ENCODE data around the gene ACADVL.
"Not testable (repeated sequence)": the region's sequence is repeated elsewhere in the genome, so short reads cannot be mapped to it uniquely, and the experiment has no call there.

The ACADVL gene

GRCh38 chr17:7219812-7220592 lies at the start of gene ACADVL, which contains the start of gene DLG4:
Gene ACADVL, plus strand, starts transcription at chr17:7219938. Its CDS starts 47 bp downstream, at chr17:7219985.
Gene DLG4, minus strand, starts transcription at chr17:7219836.
- peaks cover 13% of the 10 kb centered on the region for H3K27me3 Mint-ChIP-seq
- CTCF ChIA-PET: interaction anchor here (1.0 to 4.5 kb wide), 7 partner anchors 10 to 76 kb away, joined by 3 to 34 read pairs (median 5); partner anchors contain the start of genes GABARAP and PHF23
- H3K9me3 Mint-ChIP-seq: no peaks in the 10 kb centered on the region
- peaks cover 30% of the 10 kb centered on the region for H3K36me3 Mint-ChIP-seq
- peak within 1 kb of the TSS; percentile 90 for H3K27ac Mint-ChIP-seq
- DNase-seq: peak; percentile 86
- H3K4me3 Mint-ChIP-seq: peak within 1 kb of the TSS; percentile 94
- H3K4me1 Mint-ChIP-seq: peaks cover 62% of the 10 kb centered on the region

- not testable (repeated sequence) for H3K4me3 Mint-ChIP-seq, H3K36me3 Mint-ChIP-seq, H3K27ac Mint-ChIP-seq, H3K4me1 Mint-ChIP-seq, DNase-seq, H3K9me3 Mint-ChIP-seq
- peaks cover 14% of the 10 kb centered on the region for H3K27me3 Mint-ChIP-seq
- CTCF ChIA-PET: interaction anchor here (1.7 kb wide), 1 partner anchor 127 kb away, joined by 6 read pairs; no protein-coding TSS in a partner anchor
Observed at GRCh38 chr17:7172522-7173191, 47.1 kb upstream of the ACADVL start.

GRCh38 chr17:7173687-7174602 lies 45.8 kb upstream of the ACADVL start:
- Mint-ChIP-seq H3K27me3 (peaks cover 14% of the 10 kb centered on the region), H3K36me3 (no peaks in the 10 kb centered on the region), H3K4me1 (peaks cover 14% of the 10 kb centered on the region), H3K9me3 (peaks cover 5% of the 10 kb centered on the region), H3K27ac (no peak overlapping the region), H3K4me3 (no peak overlapping the region)
- CTCF ChIA-PET: interaction anchor here (1.1 to 1.7 kb wide), 2 partner anchors 34 to 128 kb away, joined by 3 to 6 read pairs; no protein-coding TSS in a partner anchor
- DNase-seq: peak; percentile 77

- Mint-ChIP-seq H3K4me1 (peaks cover 14% of the 10 kb centered on the region), H3K27ac (no peak overlapping the region), H3K27me3 (peaks cover 14% of the 10 kb centered on the region), H3K36me3 (no peaks in the 10 kb centered on the region), H3K4me3 (no peak overlapping the region), H3K9me3 (no peaks in the 10 kb centered on the region)
- CTCF ChIA-PET: interaction anchor here (1.1 kb wide), 1 partner anchor 34 kb away, joined by 3 read pairs; no protein-coding TSS in a partner anchor
- no peak for DNase-seq
Observed at GRCh38 chr17:7174603-7175326, 45.0 kb upstream of the ACADVL start.

GRCh38 chr17:7175330-7175733 lies 44.4 kb upstream of the ACADVL start:
- H3K9me3 Mint-ChIP-seq: no peaks in the 10 kb centered on the region
- no peaks in the 10 kb centered on the region for H3K36me3 Mint-ChIP-seq
- H3K4me3 Mint-ChIP-seq: no peak overlapping the region
- H3K27me3 Mint-ChIP-seq: peaks cover 11% of the 10 kb centered on the region
- peaks cover 14% of the 10 kb centered on the region for H3K4me1 Mint-ChIP-seq
- CTCF ChIA-PET: no interaction called here
- DNase-seq: no peak
- H3K27ac Mint-ChIP-seq: no peak overlapping the region

- Mint-ChIP-seq H3K27ac (no peak overlapping the region), H3K4me1 (peaks cover 14% of the 10 kb centered on the region), H3K4me3 (no peak overlapping the region), H3K36me3 (no peaks in the 10 kb centered on the region), H3K9me3 (no peaks in the 10 kb centered on the region), H3K27me3 (peaks cover 11% of the 10 kb centered on the region)
- no peak for DNase-seq
- CTCF ChIA-PET: interaction anchor here (0.9 to 2.7 kb wide), 7 partner anchors 11 to 278 kb away, joined by 3 to 25 read pairs (median 7); no protein-coding TSS in a partner anchor
Observed at GRCh38 chr17:7176107-7176840, 43.5 kb upstream of the ACADVL start.

GRCh38 chr17:7176841-7177190 lies 42.9 kb upstream of the ACADVL start:
- Mint-ChIP-seq H3K4me3 (no peak overlapping the region), H3K27me3 (peaks cover 11% of the 10 kb centered on the region), H3K9me3 (no peaks in the 10 kb centered on the region), H3K36me3 (no peaks in the 10 kb centered on the region), H3K27ac (no peak overlapping the region), H3K4me1 (peaks cover 14% of the 10 kb centered on the region)
- DNase-seq: no peak
- CTCF ChIA-PET: interaction anchor here (0.9 to 2.7 kb wide), 14 partner anchors 9 to 278 kb away, joined by 3 to 25 read pairs (median 4); no protein-coding TSS in a partner anchor

- H3K4me1 Mint-ChIP-seq: peaks cover 14% of the 10 kb centered on the region
- H3K9me3 Mint-ChIP-seq: no peaks in the 10 kb centered on the region
- CTCF ChIA-PET: interaction anchor here (0.9 to 2.7 kb wide), 17 partner anchors 10 to 279 kb away, joined by 3 to 25 read pairs (median 4); no protein-coding TSS in a partner anchor
- peak; percentile 79 for DNase-seq
- H3K4me3 Mint-ChIP-seq: peak overlapping the region; percentile 34
- no peaks in the 10 kb centered on the region for H3K36me3 Mint-ChIP-seq
- peaks cover 11% of the 10 kb centered on the region for H3K27me3 Mint-ChIP-seq
- H3K27ac Mint-ChIP-seq: no peak overlapping the region
Observed at GRCh38 chr17:7177191-7177953, 42.4 kb upstream of the ACADVL start.

- no peak for DNase-seq
- Mint-ChIP-seq H3K27me3 (peaks cover 6% of the 10 kb centered on the region), H3K4me1 (peaks cover 14% of the 10 kb centered on the region), H3K9me3 (no peaks in the 10 kb centered on the region), H3K27ac (no peak overlapping the region), H3K4me3 (peak overlapping the region; percentile 34), H3K36me3 (no peaks in the 10 kb centered on the region)
- CTCF ChIA-PET: interaction anchor here (1.0 to 2.7 kb wide), 13 partner anchors 10 to 132 kb away, joined by 3 to 25 read pairs (median 4); no protein-coding TSS in a partner anchor
Observed at GRCh38 chr17:7177954-7178477, 41.7 kb upstream of the ACADVL start.

- Mint-ChIP-seq H3K27ac (no peak overlapping the region), H3K36me3 (no peaks in the 10 kb centered on the region), H3K9me3 (no peaks in the 10 kb centered on the region), H3K4me3 (no peak overlapping the region), H3K4me1 (peaks cover 14% of the 10 kb centered on the region), H3K27me3 (peaks cover 3% of the 10 kb centered on the region)
- CTCF ChIA-PET: interaction anchor here (0.6 to 2.7 kb wide), 2 partner anchors 18 to 127 kb away, joined by 3 to 24 read pairs; no protein-coding TSS in a partner anchor
- DNase-seq: no peak
Observed at GRCh38 chr17:7178973-7179316, 40.8 kb upstream of the ACADVL start.

GRCh38 chr17:7179317-7180254 lies 40.2 kb upstream of the ACADVL start, which contains the start of gene ASGR1:
Gene ASGR1, minus strand, starts transcription at chr17:7179370. Its CDS starts 807 bp downstream, at chr17:7178563.
- peaks cover 14% of the 10 kb centered on the region for H3K4me1 Mint-ChIP-seq
- no peaks in the 10 kb centered on the region for H3K9me3 Mint-ChIP-seq

More at GRCh38 chr17:7179317-7180254, 40.2 kb upstream of the ACADVL start, which contains the start of gene ASGR1:
- CTCF ChIA-PET: interaction anchor here (1.0 kb wide), 1 partner anchor 134 kb away, joined by 4 read pairs; no protein-coding TSS in a partner anchor
- no peak within 1 kb of the TSS for H3K27ac Mint-ChIP-seq
- H3K27me3 Mint-ChIP-seq: peaks cover 3% of the 10 kb centered on the region
- H3K36me3 Mint-ChIP-seq: no peaks in the 10 kb centered on the region
- no peak within 1 kb of the TSS for H3K4me3 Mint-ChIP-seq
- DNase-seq: no peak

Measured in activated naive CD4-positive, alpha-beta T cell treated with anti-CD3 and anti-CD28 coated beads, Interleukin-2, amount 10 ng/mL, durations not matched to agents 7 days and 5 days (primary cell).